Astrocyte (in vitro differentiated cells and primary cell): Measurements from ENCODE around the gene B4GALT5. TPM values are rescaled to one million over a fixed set of nuclear protein-coding genes. Genes with fewer than 3 reads are reported as not detected.
"Not testable (repeated sequence)": the region's sequence is repeated elsewhere in the genome, so short reads cannot be mapped to it uniquely, and the experiment has no call there.

Experiments used
- DNase-seq: peaks from one replicate; pipeline ENCODE4 v3.0.0-alpha.2; 2010; ENCODE audit warnings: low read depth
- FAIRE-seq: peaks from 2 replicates; lab custom pipeline; 2011; peaks lifted over from hg19 to GRCh38; lab: Jason Lieb, UNC
- H2AFZ ChIP-seq: 2 replicates; pipeline ENCODE4 v1.6.0; 2012; ENCODE audit warnings: low read depth, low read length, inconsistent platforms
- H3K27ac ChIP-seq: 2 replicates; pipeline ENCODE4 v1.5.1; 2011; ENCODE audit warnings: low read depth, low read length, inconsistent platforms
- H3K27me3 ChIP-seq: 2 replicates; pipeline ENCODE4 v1.6.0; 2011; ENCODE audit warnings: low read length, inconsistent platforms; ENCODE audit not compliant: insufficient read depth
- H3K36me3 ChIP-seq: 2 replicates; pipeline ENCODE4 v1.5.1; 2011; ENCODE audit warnings: low read length, inconsistent platforms; ENCODE audit not compliant: insufficient read depth
- H3K4me1 ChIP-seq: 2 replicates; pipeline ENCODE4 v1.5.1; 2011; ENCODE audit warnings: low read length, inconsistent platforms; ENCODE audit not compliant: insufficient read depth
- H3K4me2 ChIP-seq: 2 replicates; pipeline ENCODE4 v1.6.0; 2012; ENCODE audit warnings: low read length, inconsistent platforms
- H3K4me3 ChIP-seq: 2 replicates; pipeline ENCODE4 v1.5.1; 2011; ENCODE audit warnings: low read depth, mild to moderate bottlenecking, low read length, inconsistent platforms; ENCODE audit not compliant: insufficient read depth
- H3K79me2 ChIP-seq: 2 replicates; pipeline ENCODE4 v1.6.0; 2012; ENCODE audit warnings: mild to moderate bottlenecking, low read length, inconsistent platforms; ENCODE audit not compliant: insufficient read depth
- H3K9ac ChIP-seq: 2 replicates; pipeline ENCODE4 v1.6.0; 2012; ENCODE audit warnings: mild to moderate bottlenecking, low read length, inconsistent platforms
- H3K9me3 ChIP-seq: 2 replicates; pipeline ENCODE4 v1.5.1; 2012; ENCODE audit warnings: low read depth, mild to moderate bottlenecking, low read length, inconsistent platforms; ENCODE audit not compliant: insufficient read depth
- H4K20me1 ChIP-seq: 2 replicates; pipeline ENCODE4 v1.6.0; 2012; ENCODE audit warnings: low read length, inconsistent platforms; ENCODE audit not compliant: insufficient read depth
- H3K27ac Mint-ChIP-seq: one replicate; pipeline ENCODE4 v1.8.0; 2021; ENCODE audit warnings: mild to moderate bottlenecking, mixed read lengths; ENCODE audit not compliant: unreplicated experiment
- H3K27me3 Mint-ChIP-seq: one replicate; pipeline ENCODE4 v1.8.0; 2021; ENCODE audit warnings: low read depth, mixed read lengths; ENCODE audit not compliant: unreplicated experiment
- H3K36me3 Mint-ChIP-seq: one replicate; pipeline ENCODE4 v1.8.0; 2021; ENCODE audit warnings: low read depth, mixed read lengths; ENCODE audit not compliant: unreplicated experiment
- H3K4me1 Mint-ChIP-seq: one replicate; pipeline ENCODE4 v1.8.0; 2021; ENCODE audit warnings: low read depth, mixed read lengths; ENCODE audit not compliant: unreplicated experiment
- H3K4me3 Mint-ChIP-seq: one replicate; pipeline ENCODE4 v1.8.0; 2021; ENCODE audit warnings: mild to moderate bottlenecking, moderate library complexity, mixed read lengths; ENCODE audit not compliant: unreplicated experiment
- H3K9me3 Mint-ChIP-seq: one replicate; pipeline ENCODE4 v1.8.0; 2021; ENCODE audit warnings: mild to moderate bottlenecking, mixed read lengths; ENCODE audit not compliant: unreplicated experiment
- EZH2 ChIP-seq: IDR thresholded peaks from 2 replicates; pipeline ENCODE4 v1.6.1; 2012; ENCODE audit warnings: mild to moderate bottlenecking, low read length, inconsistent platforms; ENCODE audit not compliant: insufficient read depth
- total RNA-seq: library from RNA; stranded (reverse); gene quantifications from 2 replicates; pipeline ENCODE4 v1.2.1, GENCODE V29; 2021
- TF ChIP-seq, protein P1 (sequence below): IDR thresholded peaks from 2 replicates; pipeline ENCODE4 v1.5.1; 2011; ENCODE audit warnings: low read depth, mild to moderate bottlenecking, inconsistent platforms, low read length, moderate library complexity; ENCODE audit not compliant: insufficient read depth

B4GALT5 gene
- total RNA-seq, 1 donor from 2014 or later = 41.9 TPM

DNA sequence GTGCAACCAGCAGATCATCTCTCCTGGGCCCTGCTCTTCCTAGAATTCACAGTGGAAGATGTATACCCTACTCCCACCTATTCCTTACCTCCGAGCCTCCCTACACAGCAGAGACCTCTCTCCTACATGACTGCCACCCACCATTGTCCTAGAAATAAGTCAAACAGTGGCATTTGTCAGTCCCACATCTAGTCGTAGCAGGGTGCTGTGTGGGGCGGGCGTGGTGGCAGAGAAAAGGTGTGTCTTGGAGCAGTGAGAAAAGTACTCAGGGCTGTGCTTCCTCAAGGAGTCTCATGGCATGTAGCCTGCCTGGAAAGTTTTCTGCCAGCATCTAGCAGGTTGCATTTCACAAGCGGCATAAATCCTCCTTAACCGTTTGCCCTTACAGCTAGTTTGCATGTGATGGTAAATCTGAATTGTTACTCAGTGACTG lies 86.3 kb downstream of the B4GALT5 start:
- TF ChIP-seq, protein P1, sequence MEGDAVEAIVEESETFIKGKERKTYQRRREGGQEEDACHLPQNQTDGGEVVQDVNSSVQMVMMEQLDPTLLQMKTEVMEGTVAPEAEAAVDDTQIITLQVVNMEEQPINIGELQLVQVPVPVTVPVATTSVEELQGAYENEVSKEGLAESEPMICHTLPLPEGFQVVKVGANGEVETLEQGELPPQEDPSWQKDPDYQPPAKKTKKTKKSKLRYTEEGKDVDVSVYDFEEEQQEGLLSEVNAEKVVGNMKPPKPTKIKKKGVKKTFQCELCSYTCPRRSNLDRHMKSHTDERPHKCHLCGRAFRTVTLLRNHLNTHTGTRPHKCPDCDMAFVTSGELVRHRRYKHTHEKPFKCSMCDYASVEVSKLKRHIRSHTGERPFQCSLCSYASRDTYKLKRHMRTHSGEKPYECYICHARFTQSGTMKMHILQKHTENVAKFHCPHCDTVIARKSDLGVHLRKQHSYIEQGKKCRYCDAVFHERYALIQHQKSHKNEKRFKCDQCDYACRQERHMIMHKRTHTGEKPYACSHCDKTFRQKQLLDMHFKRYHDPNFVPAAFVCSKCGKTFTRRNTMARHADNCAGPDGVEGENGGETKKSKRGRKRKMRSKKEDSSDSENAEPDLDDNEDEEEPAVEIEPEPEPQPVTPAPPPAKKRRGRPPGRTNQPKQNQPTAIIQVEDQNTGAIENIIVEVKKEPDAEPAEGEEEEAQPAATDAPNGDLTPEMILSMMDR = no peak
- TF ChIP-seq EZH2 = no peak
- Histone ChIP-seq H2AFZ (no peak overlapping the region), H3K4me1 (no peaks in the 10 kb centered on the region), H3K27me3 (peaks cover 2% of the 10 kb centered on the region), H3K9ac (no peak overlapping the region), H3K79me2 (no peaks in the 10 kb centered on the region), H3K4me3 (no peak overlapping the region), H3K36me3 (no peaks in the 10 kb centered on the region), H3K27ac (no peak overlapping the region), H3K4me2 (no peak overlapping the region), H3K9me3 (peaks cover 4% of the 10 kb centered on the region), H4K20me1 (no peaks in the 10 kb centered on the region)
- DNase-seq (no peak), FAIRE-seq (no peak)
- Mint-ChIP-seq H3K4me3 (no peak overlapping the region), H3K27me3 (peaks cover 2% of the 10 kb centered on the region), H3K36me3 (peaks cover 6% of the 10 kb centered on the region), H3K27ac (no peak overlapping the region), H3K9me3 (peaks cover 10% of the 10 kb centered on the region), H3K4me1 (peaks cover 11% of the 10 kb centered on the region)

DNA sequence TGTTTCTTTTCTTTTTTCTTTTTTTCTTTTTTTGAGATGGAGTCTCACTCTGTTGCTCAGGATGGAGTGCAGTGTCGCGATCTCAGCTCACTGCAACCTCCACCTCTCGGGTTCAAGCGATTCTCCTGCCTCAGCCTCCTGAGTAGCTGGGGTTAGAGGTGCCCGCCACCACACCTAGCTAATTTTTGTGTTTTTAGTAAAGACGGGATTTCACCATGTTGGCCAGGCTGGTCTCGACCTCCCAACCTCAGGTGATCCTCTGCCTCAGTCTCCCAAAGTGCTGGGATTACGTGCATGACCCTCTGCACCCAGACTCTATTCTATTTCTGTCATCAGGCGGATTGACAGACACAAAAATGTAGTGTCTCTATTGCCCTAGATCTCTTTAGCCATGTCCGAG lies 88.7 kb downstream of the B4GALT5 start:
- H3K9ac ChIP-seq, DNase-seq, H3K4me3 ChIP-seq, H3K27me3 Mint-ChIP-seq, H3K36me3 Mint-ChIP-seq, H3K27ac ChIP-seq, H4K20me1 ChIP-seq, H3K27ac Mint-ChIP-seq, H3K36me3 ChIP-seq, H3K4me1 ChIP-seq, H3K27me3 ChIP-seq, H3K79me2 ChIP-seq, H3K4me1 Mint-ChIP-seq, FAIRE-seq, H2AFZ ChIP-seq, H3K4me2 ChIP-seq, H3K4me3 Mint-ChIP-seq: not testable (repeated sequence)
- peaks cover 11% of the 10 kb centered on the region for H3K9me3 ChIP-seq
- H3K9me3 Mint-ChIP-seq = peaks cover 19% of the 10 kb centered on the region

DNA sequence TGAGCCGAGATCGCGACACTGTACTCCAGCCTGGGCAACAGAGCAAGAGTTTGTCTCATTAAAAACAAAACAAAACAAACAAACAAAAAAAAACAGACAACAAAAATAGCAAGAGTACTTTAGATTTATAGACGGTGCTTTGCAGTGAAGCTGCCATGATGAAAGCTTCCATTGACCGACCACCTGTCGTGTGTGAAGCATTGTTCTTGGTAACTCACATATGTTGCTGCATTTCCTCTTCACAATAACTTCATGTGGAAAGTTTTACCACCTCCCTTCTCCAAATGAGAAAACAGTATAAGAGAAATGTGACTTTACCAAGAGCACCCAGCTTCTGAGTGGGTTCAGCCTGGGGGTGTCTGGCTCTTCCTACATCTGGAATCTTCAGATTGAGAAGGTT lies 89.4 kb downstream of the B4GALT5 start:
- Histone ChIP-seq H3K9ac (no peak overlapping the region), H3K4me3 (no peak overlapping the region), H3K27me3 (peaks cover 2% of the 10 kb centered on the region), H3K79me2 (no peaks in the 10 kb centered on the region), H2AFZ (no peak overlapping the region), H3K27ac (no peak overlapping the region), H4K20me1 (no peaks in the 10 kb centered on the region), H3K4me2 (no peak overlapping the region), H3K4me1 (no peaks in the 10 kb centered on the region), H3K36me3 (no peaks in the 10 kb centered on the region), H3K9me3 (peaks cover 14% of the 10 kb centered on the region)
- Mint-ChIP-seq H3K4me1 (no peaks in the 10 kb centered on the region), H3K4me3 (no peak overlapping the region), H3K27me3 (peaks cover 4% of the 10 kb centered on the region), H3K9me3 (peaks cover 16% of the 10 kb centered on the region), H3K27ac (no peak overlapping the region), H3K36me3 (peaks cover 4% of the 10 kb centered on the region)
- FAIRE-seq (no peak), DNase-seq (no peak)
- TF ChIP-seq, protein P1 = no peak
- no peak for TF ChIP-seq EZH2
